GM21825 (cell line): Measurements from ENCODE around the gene SORT1.
"Not testable (repeated sequence)": the region's sequence is repeated elsewhere in the genome, so short reads cannot be mapped to it uniquely, and the experiment has no call there.

Experiments used
- ATAC-seq: cut with Tn5 transposase; IDR thresholded peaks from one replicate; pipeline ENCODE4 v1.9.1; 2021; ENCODE audit warnings: mild to moderate bottlenecking, moderate library complexity; ENCODE audit not compliant: unreplicated experiment

SORT1 gene

GRCh38 chr1:109383087-109383779 is 14.5 kb downstream of the SORT1 start:
- ATAC-seq, result no peak

DNA sequence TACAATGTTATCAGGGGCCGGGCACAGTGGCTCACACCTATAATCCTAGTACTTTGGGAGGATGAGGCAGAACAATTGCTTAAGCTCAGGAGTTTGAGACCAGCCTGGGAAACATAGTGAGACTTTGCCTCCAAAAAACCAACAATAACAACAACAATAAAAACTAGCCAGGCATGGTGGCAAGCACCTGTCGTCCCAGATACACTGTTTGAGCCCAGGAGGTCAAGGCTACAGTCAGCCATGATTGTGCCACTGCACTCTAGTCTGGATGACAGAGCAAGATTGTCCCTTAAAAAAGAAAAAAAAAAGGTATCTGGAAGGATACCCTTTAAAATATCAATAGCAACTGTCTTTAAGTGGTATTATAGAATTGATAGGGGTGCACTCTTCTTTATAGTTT is 16.1 kb downstream of the SORT1 start:
- ATAC-seq, result no peak

- ATAC-seq, result no peak
Observed at GRCh38 chr1:109379907-109380306, 17.8 kb downstream of the SORT1 start.

DNA sequence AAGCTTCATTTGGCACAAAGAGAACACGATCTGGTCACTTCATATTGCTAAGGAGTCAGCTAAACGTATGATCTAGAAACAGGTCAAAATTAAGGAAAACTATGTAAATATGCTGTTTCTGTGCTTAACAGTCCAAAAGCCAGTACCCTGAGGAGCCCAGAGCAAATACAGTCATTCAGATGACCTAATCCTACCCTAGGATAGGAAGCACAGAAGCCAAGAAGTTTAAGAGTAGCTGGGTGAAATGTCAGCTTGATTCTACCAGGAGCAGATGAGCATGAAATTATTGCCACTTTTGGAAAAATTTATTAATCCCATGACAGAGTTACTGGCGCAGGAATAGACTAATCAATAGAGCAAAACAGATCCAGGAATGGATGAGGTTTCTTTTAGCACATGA is 18.3 kb downstream of the SORT1 start:
- ATAC-seq, result no peak

DNA sequence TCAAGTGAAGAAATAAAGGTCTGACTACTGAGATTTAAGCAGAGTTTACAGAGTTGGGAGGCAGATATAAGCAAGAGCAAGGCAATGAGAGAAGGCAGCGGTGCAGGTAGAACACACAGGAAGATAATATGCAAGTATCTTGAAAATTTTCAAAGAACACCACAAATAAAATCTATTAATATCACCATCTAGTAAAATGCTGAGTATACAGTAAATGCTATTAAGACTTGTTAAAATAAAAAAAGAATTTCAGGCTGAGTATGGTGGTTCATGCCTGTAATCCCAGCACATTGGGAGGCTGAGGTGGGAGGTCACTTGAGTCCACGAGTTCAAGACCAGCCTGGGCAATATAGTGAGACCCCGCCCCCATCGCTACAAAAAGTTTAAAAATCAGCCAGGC is 20.0 kb downstream of the SORT1 start:
- no peak for ATAC-seq

- not testable (repeated sequence) for ATAC-seq
Observed at GRCh38 chr1:109373696-109374095, 24.0 kb downstream of the SORT1 start.

- no peak for ATAC-seq
Observed at GRCh38 chr1:109373126-109373525, 24.6 kb downstream of the SORT1 start.

- ATAC-seq, result no peak
Observed at GRCh38 chr1:109372281-109372680, 25.4 kb downstream of the SORT1 start.

DNA sequence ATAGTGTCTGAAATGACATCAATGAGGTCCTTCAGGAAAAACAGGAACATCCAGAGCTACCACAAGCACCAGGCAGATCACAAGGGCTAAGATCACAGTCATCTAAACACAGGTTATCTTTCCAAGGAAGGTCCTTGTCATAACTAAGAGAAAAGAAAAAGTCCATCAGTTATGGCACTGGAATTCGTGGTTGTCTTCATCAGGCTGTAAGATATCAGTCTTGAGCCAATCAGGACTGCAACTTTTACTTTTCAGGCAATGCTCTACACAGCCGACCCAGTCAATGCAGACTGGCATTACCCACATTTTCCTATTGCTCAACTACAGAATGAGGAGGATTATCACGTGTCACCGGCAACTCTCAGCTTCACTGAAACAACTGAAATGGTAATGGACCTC is 26.4 kb downstream of the SORT1 start:
- no peak for ATAC-seq

- ATAC-seq, result no peak
Observed at GRCh38 chr1:109370712-109371340, 26.9 kb downstream of the SORT1 start.

DNA sequence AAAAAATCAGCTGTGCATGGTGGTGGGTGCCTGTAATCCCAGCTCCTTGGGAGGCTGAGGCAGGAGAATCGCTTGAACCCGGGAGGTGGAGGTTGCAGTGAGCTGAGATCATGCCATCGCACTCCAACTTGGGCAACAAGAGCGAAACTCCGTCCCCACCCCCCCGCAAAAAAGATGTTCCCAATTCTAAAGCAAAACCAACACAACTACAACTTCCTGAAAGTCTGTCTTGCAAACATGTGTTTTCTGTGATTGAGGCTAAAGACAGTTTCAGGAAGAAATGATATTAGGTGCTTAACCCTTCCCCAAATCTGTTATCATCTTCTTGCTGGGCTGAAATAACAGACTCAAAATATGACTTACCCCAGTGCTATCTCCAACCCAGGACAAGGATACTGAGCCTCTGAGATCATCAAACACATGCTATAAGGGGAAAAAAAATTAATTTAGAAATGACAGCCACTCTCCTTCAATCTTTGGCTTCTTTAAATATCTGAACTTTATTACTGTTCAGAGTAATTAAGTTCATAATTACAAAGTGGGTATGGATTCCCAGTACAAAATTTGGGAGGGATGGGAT is 28.5 kb downstream of the SORT1 start:
- ATAC-seq, result no peak

DNA sequence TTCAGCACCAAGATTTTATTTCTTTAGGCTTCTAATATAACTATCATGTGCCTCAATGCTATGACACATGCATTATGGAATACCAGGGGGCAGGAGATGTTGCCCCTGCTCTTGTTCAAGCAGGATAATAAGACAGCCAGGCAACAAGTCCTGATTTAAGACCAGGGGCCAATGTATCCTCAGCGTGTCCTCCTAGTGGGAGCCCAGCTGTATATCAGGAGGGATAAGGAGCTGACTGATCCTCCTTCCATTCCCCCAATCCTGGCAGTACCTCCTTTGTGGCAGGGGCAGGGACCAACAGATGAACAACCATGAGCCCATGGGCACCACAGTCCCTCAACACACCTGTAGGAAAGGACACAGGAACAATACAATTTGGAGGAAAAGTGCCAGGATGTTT is 29.3 kb downstream of the SORT1 start:
- no peak for ATAC-seq

- no peak for ATAC-seq
Observed at GRCh38 chr1:109367626-109368025, 30.1 kb downstream of the SORT1 start.

DNA sequence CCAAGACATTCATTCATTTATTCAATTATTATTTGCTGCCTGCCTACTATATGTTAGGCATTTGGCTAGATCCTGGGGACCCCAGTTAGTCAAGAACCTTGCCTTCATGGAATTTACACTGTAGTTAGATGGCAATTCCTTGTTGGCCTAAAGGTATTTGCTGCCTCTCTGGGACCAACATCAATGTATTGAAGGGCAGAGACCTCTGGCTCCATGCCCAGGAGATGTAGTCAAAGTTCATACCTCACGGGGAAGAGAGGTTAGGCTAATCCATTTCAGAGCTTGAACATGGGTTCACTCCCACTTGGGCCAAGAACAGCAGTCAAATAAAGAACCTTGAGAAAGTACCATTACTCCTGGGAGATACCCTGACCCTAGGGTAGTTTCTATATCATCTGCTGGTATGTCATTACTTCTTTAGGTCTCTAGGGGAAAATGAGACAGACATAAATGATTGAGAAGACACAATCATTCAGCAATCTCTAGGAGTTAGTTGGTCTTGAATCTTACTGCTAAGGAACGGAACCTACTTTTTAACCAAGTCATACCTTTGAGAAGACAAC is 32.0 kb downstream of the SORT1 start:
- ATAC-seq, result no peak

DNA sequence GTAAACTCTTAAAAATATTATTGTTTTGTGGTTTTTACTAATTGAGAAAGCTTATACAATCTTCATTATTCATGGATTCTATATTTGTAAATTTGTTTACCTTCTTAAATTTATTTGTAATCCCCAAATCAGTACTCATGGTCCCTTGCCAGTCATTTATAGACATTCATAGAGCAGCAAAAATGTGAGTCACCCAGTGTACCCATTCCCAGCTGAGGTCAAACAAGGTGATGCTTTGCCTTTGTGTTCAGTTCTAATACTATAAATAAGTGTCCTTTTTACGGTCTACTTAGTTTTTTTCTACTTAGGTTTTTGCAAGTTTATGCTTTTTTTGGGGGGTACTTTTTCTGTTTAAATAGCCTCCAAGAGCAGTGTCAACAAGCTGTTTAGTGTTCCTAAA is 36.1 kb downstream of the SORT1 start:
- no peak for ATAC-seq

DNA sequence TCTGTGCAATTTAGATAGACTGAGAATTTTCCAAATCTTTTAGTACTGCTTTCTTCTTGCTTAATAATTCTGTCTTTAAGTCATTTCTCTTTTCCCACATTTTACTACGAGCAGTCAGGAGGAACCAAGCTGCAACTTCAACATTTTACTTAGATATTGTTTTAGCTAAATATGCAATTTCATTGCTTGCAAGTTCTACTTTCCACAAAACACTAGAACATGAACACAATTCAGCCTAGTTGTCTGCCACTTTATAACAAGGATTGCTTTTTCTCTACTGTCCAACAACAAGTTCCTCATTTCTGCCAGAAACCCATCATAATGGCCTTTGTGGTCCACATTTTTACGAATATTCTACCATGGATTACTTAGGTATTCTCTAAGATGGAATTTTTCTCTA is 36.6 kb downstream of the SORT1 start:
- ATAC-seq, result no peak

GRCh38 chr1:109357616-109358015 is 40.1 kb downstream of the SORT1 start:
- no peak for ATAC-seq

DNA sequence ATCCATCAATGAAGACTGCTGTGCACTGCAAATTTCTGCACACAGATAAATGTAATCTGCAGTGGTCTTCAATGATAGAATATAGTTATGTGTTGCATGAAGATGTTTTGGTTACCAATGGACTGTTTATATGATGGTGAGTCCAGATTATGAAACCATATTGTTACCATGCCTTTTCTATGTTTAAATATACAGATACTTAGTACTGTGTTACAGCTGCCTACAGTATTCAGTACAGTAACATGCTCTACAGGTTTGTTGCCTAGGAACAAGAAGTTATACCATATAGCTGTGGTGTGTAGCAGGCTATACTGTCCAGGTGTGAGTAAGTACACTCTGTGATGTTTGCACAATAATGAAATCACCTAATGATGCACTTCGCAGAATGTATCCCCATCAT is 40.8 kb downstream of the SORT1 start:
- no peak for ATAC-seq

DNA sequence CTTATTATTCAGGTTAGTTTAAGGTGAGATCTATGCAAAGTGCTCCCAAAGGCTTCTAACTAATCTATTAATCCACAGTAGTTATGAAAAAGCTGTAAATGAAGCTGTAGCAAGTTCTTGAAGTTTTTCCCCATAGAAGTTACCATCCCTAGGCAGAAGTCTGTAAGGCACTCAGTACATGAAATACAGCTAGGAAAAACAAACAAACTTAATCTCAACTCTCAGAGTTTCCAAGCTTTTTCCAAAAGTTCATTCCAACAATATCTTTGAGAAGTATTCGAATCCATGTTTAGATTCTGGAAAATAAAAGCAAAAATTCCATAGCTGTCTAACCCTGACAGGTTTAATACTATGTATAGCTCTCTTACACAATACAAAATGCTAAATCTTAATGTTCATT is 41.2 kb downstream of the SORT1 start:
- ATAC-seq, result no peak

GRCh38 chr1:109354929-109355328 is 42.8 kb downstream of the SORT1 start:
- no peak for ATAC-seq

- ATAC-seq, result no peak
Observed at GRCh38 chr1:109351457-109351856, 46.3 kb downstream of the SORT1 start.

- no peak for ATAC-seq
Observed at GRCh38 chr1:109350655-109351054, 47.1 kb downstream of the SORT1 start.
